SK-N-SH (cell line): Measurements from ENCODE around the gene SDK1. TPM values are rescaled to one million over a fixed set of nuclear protein-coding genes. Genes with fewer than 3 reads are reported as not detected.

ENCODE experiments used
- CTCF ChIA-PET: fragments of 300-600, 350-600 bp; formaldehyde crosslinking; extraction: SDS; loops from one replicate; lab custom pipeline; 2021; lab: Yijun Ruan, JAX
- POLR2A ChIA-PET: fragments of 350-600 bp; sonication (Branson Sonifier 250); formaldehyde crosslinking; extraction: SDS; loops from one replicate; lab custom pipeline; 2020; ENCODE audit warnings: antibody characterized with exemption, inconsistent platforms; lab: Yijun Ruan, JAX
- DNase-seq: peaks from one replicate; pipeline ENCODE4 v3.0.0; 2012
- H2AFZ ChIP-seq: fragments of 200-600 bp; sonication (generic); 2 replicates; pipeline ENCODE4 v1.8.1; 2016; ENCODE audit warnings: antibody characterized with exemption, mild to moderate bottlenecking, low read depth
- H3F3A ChIP-seq: fragments of 200-600 bp; sonication (generic); replicated peaks from 2 replicates; pipeline ENCODE3; 2016; ENCODE audit warnings: antibody characterized with exemption, mild to moderate bottlenecking; ENCODE audit not compliant: insufficient read depth
- H3K27ac ChIP-seq, 2 experiments: fragments of 200-500 bp in 1 of 2; fragments of 200-600 bp in 1 of 2; sonication (Bioruptor generic) in 1 of 2; sonication (generic), shearing (Covaris generic) in 1 of 2; 2 replicates each; pipeline versions ENCODE4 v1.5.1 to v1.6.1; 2014 to 2016; ENCODE audit warnings: low read depth in 2 of 2, inconsistent platforms in 1 of 2, low read length in 1 of 2, mild to moderate bottlenecking in 1 of 2, mixed read lengths in 1 of 2
- H3K27me3 ChIP-seq: fragments of 200-600 bp; sonication (generic), shearing (Covaris generic); 2 replicates; pipeline ENCODE4 v1.6.1; 2016; ENCODE audit warnings: mixed run types; ENCODE audit not compliant: insufficient read depth
- H3K36me3 ChIP-seq, 2 experiments: fragments of 200-500 bp in 1 of 2; fragments of 200-600 bp in 1 of 2; sonication (Bioruptor generic) in 1 of 2; sonication (generic) in 1 of 2; replicated peaks in 1 of 2; 2 replicates each; pipeline versions ENCODE3 to v1.5.1; 2014 to 2016; ENCODE audit warnings: low read length in 1 of 2, mild to moderate bottlenecking in 1 of 2; ENCODE audit not compliant: insufficient read depth in 2 of 2, control insufficient read depth in 1 of 2
- H3K4me1 ChIP-seq, 2 experiments: fragments of 200-500 bp in 1 of 2; fragments of 200-600 bp in 1 of 2; sonication (Bioruptor generic) in 1 of 2; sonication (generic), shearing (Covaris generic) in 1 of 2; 2 replicates each; pipeline versions ENCODE4 v1.5.1 to v1.6.1; 2014 to 2016; ENCODE audit warnings: low read depth in 1 of 2, low read length in 1 of 2, mixed run types in 1 of 2; ENCODE audit not compliant: insufficient read depth in 2 of 2, control insufficient read depth in 1 of 2
- H3K4me2 ChIP-seq: fragments of 200-600 bp; sonication (generic), shearing (Covaris generic); 2 replicates; pipeline ENCODE4 v1.6.1; 2017; ENCODE audit warnings: mixed run types
- H3K4me3 ChIP-seq, 2 experiments: fragments of 200-500 bp in 1 of 2; fragments of 200-600 bp in 1 of 2; sonication (Bioruptor generic) in 1 of 2; sonication (generic), shearing (Covaris generic) in 1 of 2; 2 replicates each; pipeline versions ENCODE4 v1.5.1 to v1.8.1; 2014 to 2016; ENCODE audit warnings: low read depth in 2 of 2, inconsistent platforms in 1 of 2, low read length in 1 of 2, mild to moderate bottlenecking in 1 of 2, mixed read lengths in 1 of 2, moderate library complexity in 1 of 2
- H3K79me2 ChIP-seq: fragments of 200-600 bp; sonication (generic); 2 replicates; pipeline ENCODE4 v1.8.1; 2017; ENCODE audit warnings: mild to moderate bottlenecking; ENCODE audit not compliant: insufficient read depth
- H3K9ac ChIP-seq: fragments of 200-600 bp; sonication (generic); 2 replicates; pipeline ENCODE4 v1.6.1; 2017; ENCODE audit warnings: mixed run types
- H3K9me2 ChIP-seq: fragments of 200-600 bp; sonication (generic); 2 replicates; pipeline ENCODE4 v1.6.1; 2017; ENCODE audit warnings: mixed run types
- H3K9me3 ChIP-seq: fragments of 200-600 bp; sonication (generic); 2 replicates; pipeline ENCODE4 v1.6.1; 2017; ENCODE audit warnings: mixed run types, mild to moderate bottlenecking, moderate library complexity
- H4K20me1 ChIP-seq: fragments of 200-600 bp; sonication (generic); 2 replicates; pipeline ENCODE4 v1.6.1; 2017; ENCODE audit warnings: mild to moderate bottlenecking, mixed run types; ENCODE audit not compliant: insufficient read depth
- CHD2 ChIP-seq: fragments of 150-350 bp; IDR thresholded peaks from 2 replicates; pipeline ENCODE4 v1.6.1; 2018; ENCODE audit warnings: low read length; ENCODE audit not compliant: partially characterized antibody
- ELF1 ChIP-seq: IDR thresholded peaks from 2 replicates; pipeline ENCODE4 v1.4.0; 2012
- EP300 ChIP-seq, 2 experiments: IDR thresholded peaks; 2 replicates each; pipeline versions ENCODE4 v1.4.0 to v1.6.1; 2012; ENCODE audit warnings: borderline replicate concordance in 1 of 2, low read depth in 1 of 2, low read length in 1 of 2
- EZH2phosphoT487 ChIP-seq: fragments of 200-600 bp; sonication (generic); IDR thresholded peaks from 2 replicates; pipeline ENCODE4 v1.6.1; 2017; ENCODE audit warnings: low read depth, mixed run types, mild to moderate bottlenecking, antibody characterized with exemption, moderate library complexity, borderline replicate concordance
- FOSL2 ChIP-seq: IDR thresholded peaks from 2 replicates; pipeline ENCODE4 v1.4.0; 2012; ENCODE audit warnings: low read depth, mild to moderate bottlenecking, moderate library complexity, borderline replicate concordance
- FOXM1 ChIP-seq: IDR thresholded peaks from 2 replicates; pipeline ENCODE4 v1.4.0; 2012; ENCODE audit warnings: low read depth, mild to moderate bottlenecking
- GABPA ChIP-seq: IDR thresholded peaks from 2 replicates; pipeline ENCODE4 v1.4.0; 2012; ENCODE audit warnings: low read depth, mild to moderate bottlenecking
- JUND ChIP-seq: IDR thresholded peaks from 2 replicates; pipeline ENCODE4 v1.4.0; 2012
- MEF2A ChIP-seq: IDR thresholded peaks from 2 replicates; pipeline ENCODE4 v1.4.0; 2012; ENCODE audit warnings: low read depth, borderline replicate concordance
- POLR2AphosphoS5 ChIP-seq: IDR thresholded peaks from 2 replicates; pipeline ENCODE4 v1.6.1; 2012; ENCODE audit warnings: low read depth, low read length
- RCOR1 ChIP-seq: fragments of 150-350 bp; IDR thresholded peaks from 2 replicates; pipeline ENCODE4 v1.6.1; 2017; ENCODE audit warnings: antibody characterized with exemption, low read length
- RFX5 ChIP-seq: IDR thresholded peaks from 2 replicates; pipeline ENCODE4 v1.6.1; 2012; ENCODE audit warnings: mild to moderate bottlenecking, improper control_type of control experiment, low read length
- SIN3A ChIP-seq: IDR thresholded peaks from 2 replicates; pipeline ENCODE4 v1.6.1; 2012; ENCODE audit warnings: low read depth, mild to moderate bottlenecking, low read length, moderate library complexity, borderline replicate concordance
- TCF12 ChIP-seq: IDR thresholded peaks from 2 replicates; pipeline ENCODE4 v1.4.0; 2012
- TEAD4 ChIP-seq: IDR thresholded peaks from 2 replicates; pipeline ENCODE4 v1.4.0; 2012; ENCODE audit warnings: mild to moderate bottlenecking, borderline replicate concordance; ENCODE audit not compliant: insufficient read depth
- YY1 ChIP-seq: IDR thresholded peaks from 2 replicates; pipeline ENCODE4 v1.4.0; 2012; ENCODE audit warnings: low read depth, mild to moderate bottlenecking
- WGBS: methylation state at CpG from one replicate; pipeline ENCODE4 v1.1.6; 2017; ENCODE audit warnings: low lambda C conversion rate; 5-methylcytosine and 5-hydroxymethylcytosine counted together
- polyA plus RNA-seq, 3 experiments: library from polyadenylated mRNA; depleted of rRNA; stranded (reverse); fragments of >200 nt; gene quantifications; 2 replicates each; pipeline ENCODE4 v1.2.3, GENCODE V29; 2012
- TF ChIP-seq, protein P1 (sequence below): IDR thresholded peaks from 2 replicates; pipeline ENCODE4; 2012
- TF ChIP-seq, protein P2 (sequence below): fragments of 150-350 bp; IDR thresholded peaks from 2 replicates; pipeline ENCODE4 v1.6.1; 2017; ENCODE audit warnings: antibody characterized with exemption, low read length, low read depth, borderline replicate concordance
- TF ChIP-seq, protein P3 (sequence below): IDR thresholded peaks from 2 replicates; pipeline ENCODE4 v1.6.1; 2012; ENCODE audit warnings: mild to moderate bottlenecking, low read depth, low read length, moderate library complexity

Gene SDK1
- polyA plus RNA-seq, 1 of the 3 experiments (the other 2 are of a cell fraction), result 1.2 TPM

DNA sequence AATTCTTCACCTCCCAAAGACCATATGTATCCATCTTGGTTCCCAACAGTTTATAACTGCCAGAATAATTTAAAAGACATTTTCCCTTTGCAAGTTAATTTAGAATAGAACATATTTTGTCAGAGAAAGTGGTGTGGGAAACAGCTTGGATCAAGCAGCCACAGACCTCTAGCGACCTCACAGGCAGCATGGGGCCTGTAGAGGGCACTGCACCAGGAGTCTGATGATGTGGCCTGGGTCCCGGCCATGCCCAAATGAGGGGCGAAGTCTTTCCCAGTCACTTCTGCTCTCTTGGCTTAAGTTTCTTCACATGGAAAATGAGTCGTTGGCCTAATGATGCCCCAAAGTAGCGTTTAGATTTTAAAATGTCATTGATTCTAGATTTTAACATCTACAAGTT lies 243.2 kb downstream of the SDK1 start:
- no peak overlapping the region for H2AFZ ChIP-seq
- H3K9ac ChIP-seq, result no peak overlapping the region
- no peaks in the 10 kb centered on the region for H3K36me3 ChIP-seq
- H3K27me3 ChIP-seq, result no peaks in the 10 kb centered on the region
- no peaks in the 10 kb centered on the region for H3F3A ChIP-seq
- H3K4me3 ChIP-seq, result no peak overlapping the region; a peak in 1 of 4 replicates
- no peak for TF ChIP-seq MEF2A
- TF ChIP-seq, protein P1, sequence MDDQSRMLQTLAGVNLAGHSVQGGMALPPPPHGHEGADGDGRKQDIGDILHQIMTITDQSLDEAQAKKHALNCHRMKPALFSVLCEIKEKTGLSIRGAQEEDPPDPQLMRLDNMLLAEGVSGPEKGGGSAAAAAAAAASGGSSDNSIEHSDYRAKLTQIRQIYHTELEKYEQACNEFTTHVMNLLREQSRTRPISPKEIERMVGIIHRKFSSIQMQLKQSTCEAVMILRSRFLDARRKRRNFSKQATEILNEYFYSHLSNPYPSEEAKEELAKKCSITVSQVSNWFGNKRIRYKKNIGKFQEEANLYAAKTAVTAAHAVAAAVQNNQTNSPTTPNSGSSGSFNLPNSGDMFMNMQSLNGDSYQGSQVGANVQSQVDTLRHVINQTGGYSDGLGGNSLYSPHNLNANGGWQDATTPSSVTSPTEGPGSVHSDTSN, result no peak
- TF ChIP-seq SIN3A, result no peak
- no peak for TF ChIP-seq CHD2
- TF ChIP-seq, protein P2, sequence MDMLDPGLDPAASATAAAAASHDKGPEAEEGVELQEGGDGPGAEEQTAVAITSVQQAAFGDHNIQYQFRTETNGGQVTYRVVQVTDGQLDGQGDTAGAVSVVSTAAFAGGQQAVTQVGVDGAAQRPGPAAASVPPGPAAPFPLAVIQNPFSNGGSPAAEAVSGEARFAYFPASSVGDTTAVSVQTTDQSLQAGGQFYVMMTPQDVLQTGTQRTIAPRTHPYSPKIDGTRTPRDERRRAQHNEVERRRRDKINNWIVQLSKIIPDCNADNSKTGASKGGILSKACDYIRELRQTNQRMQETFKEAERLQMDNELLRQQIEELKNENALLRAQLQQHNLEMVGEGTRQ, result no peak
- TF ChIP-seq FOSL2, result no peak
- TF ChIP-seq GABPA, result no peak
- TF ChIP-seq EZH2phosphoT487, result no peak
- TF ChIP-seq TCF12, result no peak
- no peak for TF ChIP-seq JUND
- no peak for TF ChIP-seq YY1
- TF ChIP-seq FOXM1, result no peak
- TF ChIP-seq RCOR1, result no peak
- TF ChIP-seq EP300 (IDR thresholded peaks at IDR 0.05; ENCODE audit: borderline replicate concordance in 1 of 2, low read depth in 1 of 2, low read length in 1 of 2), result no peak
- no peak for TF ChIP-seq TEAD4
- TF ChIP-seq ELF1, result no peak
- TF ChIP-seq POLR2AphosphoS5, result no peak
- no peak for TF ChIP-seq RFX5
- TF ChIP-seq, protein P3, sequence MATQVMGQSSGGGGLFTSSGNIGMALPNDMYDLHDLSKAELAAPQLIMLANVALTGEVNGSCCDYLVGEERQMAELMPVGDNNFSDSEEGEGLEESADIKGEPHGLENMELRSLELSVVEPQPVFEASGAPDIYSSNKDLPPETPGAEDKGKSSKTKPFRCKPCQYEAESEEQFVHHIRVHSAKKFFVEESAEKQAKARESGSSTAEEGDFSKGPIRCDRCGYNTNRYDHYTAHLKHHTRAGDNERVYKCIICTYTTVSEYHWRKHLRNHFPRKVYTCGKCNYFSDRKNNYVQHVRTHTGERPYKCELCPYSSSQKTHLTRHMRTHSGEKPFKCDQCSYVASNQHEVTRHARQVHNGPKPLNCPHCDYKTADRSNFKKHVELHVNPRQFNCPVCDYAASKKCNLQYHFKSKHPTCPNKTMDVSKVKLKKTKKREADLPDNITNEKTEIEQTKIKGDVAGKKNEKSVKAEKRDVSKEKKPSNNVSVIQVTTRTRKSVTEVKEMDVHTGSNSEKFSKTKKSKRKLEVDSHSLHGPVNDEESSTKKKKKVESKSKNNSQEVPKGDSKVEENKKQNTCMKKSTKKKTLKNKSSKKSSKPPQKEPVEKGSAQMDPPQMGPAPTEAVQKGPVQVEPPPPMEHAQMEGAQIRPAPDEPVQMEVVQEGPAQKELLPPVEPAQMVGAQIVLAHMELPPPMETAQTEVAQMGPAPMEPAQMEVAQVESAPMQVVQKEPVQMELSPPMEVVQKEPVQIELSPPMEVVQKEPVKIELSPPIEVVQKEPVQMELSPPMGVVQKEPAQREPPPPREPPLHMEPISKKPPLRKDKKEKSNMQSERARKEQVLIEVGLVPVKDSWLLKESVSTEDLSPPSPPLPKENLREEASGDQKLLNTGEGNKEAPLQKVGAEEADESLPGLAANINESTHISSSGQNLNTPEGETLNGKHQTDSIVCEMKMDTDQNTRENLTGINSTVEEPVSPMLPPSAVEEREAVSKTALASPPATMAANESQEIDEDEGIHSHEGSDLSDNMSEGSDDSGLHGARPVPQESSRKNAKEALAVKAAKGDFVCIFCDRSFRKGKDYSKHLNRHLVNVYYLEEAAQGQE, result no peak
- ChIA-PET CTCF (interaction anchor here (0.6 to 1.5 kb wide), 3 partner anchors 9 to 1288 kb away, joined by 3 to 4 read pairs (median 3); no protein-coding TSS in a partner anchor), POLR2A (no interaction called here)
- no peak for DNase-seq
- 66% methylated on average over 5 of the region's 5 CpGs for WGBS
- H3K27ac ChIP-seq, result no peak overlapping the region
- no peaks in the 10 kb centered on the region for H3K79me2 ChIP-seq
- no peaks in the 10 kb centered on the region for H3K9me2 ChIP-seq
- H3K9me3 ChIP-seq, result no peaks in the 10 kb centered on the region
- H3K4me2 ChIP-seq, result no peak overlapping the region
- no peaks in the 10 kb centered on the region; a peak in 1 of 4 replicates for H3K4me1 ChIP-seq
- no peaks in the 10 kb centered on the region for H4K20me1 ChIP-seq
